ENCODE results near the gene TMEM214.

DNA sequence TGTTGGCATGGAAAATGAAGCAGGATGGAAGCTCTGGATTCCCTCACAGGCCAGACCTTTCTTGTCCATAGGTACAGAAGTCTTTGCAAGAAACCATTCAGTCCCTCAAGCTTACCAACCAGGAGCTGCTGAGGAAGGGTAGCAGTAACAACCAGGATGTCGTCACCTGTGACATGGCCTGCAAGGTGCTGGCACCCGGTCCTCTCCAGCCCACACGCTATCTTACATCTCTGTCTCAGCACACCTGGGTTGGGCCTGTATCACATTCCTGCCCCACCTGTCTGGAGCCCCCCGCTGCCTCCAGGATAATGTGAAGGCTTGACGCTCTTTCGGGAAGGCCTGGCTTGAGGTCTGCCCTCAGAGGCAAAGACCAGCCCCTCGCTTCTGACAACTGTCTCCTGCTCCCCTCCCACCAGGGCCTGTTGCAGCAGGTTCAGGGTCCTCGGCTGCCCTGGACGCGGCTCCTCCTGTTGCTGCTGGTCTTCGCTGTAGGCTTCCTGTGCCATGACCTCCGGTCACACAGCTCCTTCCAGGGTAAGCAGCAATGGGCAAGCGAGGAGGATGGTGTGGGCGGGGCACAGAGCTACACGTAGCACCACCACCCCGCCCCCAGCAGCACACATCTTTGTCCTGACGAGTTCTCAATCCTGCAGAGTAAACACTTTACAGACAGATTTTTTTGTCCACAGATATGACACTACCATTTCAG is 6.0 kb downstream of the TMEM214 start:
- TF ChIP-seq CTCF (conservative IDR thresholded peaks at IDR 0.05 in 1 of 2, IDR thresholded peaks at IDR 0.05 in 1 of 2; ENCODE audit: extremely low read depth in 1 of 2, insufficient read depth in 1 of 2, low read depth in 1 of 2, low read length in 2 of 2), result no peak
- no peak for TF ChIP-seq EZH2 (IDR thresholded peaks at IDR 0.05; ENCODE audit: borderline replicate concordance, low read length)
